ENCODE results near the gene SIRPD.

DNA sequence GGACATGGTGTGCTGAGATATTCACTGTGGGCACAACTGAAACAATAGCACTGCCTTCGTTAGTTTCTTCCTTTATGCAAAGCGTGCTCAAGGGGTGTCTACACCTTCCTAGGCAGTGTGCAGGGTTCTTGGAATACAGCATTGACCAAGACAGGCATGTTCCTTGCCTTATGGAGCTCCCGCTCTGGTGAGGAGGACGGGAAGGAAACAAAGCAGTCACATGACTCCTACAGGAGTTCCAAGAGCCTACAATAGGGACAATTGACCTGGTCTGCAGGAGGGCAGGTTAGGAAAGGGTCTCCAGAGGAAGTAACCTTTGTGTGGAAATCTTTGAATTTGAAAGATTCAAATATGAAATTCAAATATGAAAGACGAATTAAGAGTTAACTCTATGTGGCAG lies 40.5 kb downstream of the SIRPD start:
- TF ChIP-seq, protein P1, sequence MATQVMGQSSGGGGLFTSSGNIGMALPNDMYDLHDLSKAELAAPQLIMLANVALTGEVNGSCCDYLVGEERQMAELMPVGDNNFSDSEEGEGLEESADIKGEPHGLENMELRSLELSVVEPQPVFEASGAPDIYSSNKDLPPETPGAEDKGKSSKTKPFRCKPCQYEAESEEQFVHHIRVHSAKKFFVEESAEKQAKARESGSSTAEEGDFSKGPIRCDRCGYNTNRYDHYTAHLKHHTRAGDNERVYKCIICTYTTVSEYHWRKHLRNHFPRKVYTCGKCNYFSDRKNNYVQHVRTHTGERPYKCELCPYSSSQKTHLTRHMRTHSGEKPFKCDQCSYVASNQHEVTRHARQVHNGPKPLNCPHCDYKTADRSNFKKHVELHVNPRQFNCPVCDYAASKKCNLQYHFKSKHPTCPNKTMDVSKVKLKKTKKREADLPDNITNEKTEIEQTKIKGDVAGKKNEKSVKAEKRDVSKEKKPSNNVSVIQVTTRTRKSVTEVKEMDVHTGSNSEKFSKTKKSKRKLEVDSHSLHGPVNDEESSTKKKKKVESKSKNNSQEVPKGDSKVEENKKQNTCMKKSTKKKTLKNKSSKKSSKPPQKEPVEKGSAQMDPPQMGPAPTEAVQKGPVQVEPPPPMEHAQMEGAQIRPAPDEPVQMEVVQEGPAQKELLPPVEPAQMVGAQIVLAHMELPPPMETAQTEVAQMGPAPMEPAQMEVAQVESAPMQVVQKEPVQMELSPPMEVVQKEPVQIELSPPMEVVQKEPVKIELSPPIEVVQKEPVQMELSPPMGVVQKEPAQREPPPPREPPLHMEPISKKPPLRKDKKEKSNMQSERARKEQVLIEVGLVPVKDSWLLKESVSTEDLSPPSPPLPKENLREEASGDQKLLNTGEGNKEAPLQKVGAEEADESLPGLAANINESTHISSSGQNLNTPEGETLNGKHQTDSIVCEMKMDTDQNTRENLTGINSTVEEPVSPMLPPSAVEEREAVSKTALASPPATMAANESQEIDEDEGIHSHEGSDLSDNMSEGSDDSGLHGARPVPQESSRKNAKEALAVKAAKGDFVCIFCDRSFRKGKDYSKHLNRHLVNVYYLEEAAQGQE (IDR thresholded peaks at IDR 0.05; ENCODE audit: low read depth): no peak
- TF ChIP-seq RAD21 (IDR thresholded peaks at IDR 0.05; ENCODE audit: low read depth) (no peak), EP300 (IDR thresholded peaks at IDR 0.05; ENCODE audit: borderline replicate concordance) (no peak), NFIC (IDR thresholded peaks at IDR 0.05) (no peak)
- TF ChIP-seq, protein P2, sequence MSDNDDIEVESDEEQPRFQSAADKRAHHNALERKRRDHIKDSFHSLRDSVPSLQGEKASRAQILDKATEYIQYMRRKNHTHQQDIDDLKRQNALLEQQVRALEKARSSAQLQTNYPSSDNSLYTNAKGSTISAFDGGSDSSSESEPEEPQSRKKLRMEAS (IDR thresholded peaks at IDR 0.05): no peak

All from Ishikawa (cell line).